SK-N-MC (cell line): ENCODE results near the gene STK11IP.
A peak's percentile ranks its signal among the peaks of the same experiment; 100 is the strongest.
"Not testable (repeated sequence)": the region's sequence is repeated elsewhere in the genome, so short reads cannot be mapped to it uniquely, and the experiment has no call there.

Experiments used
- DNase-seq: peaks from one replicate; pipeline ENCODE4 v3.0.0-alpha.2; 2011; ENCODE audit warnings: low read depth, low spot score
- H3K27ac ChIP-seq: fragments of 200-600 bp; sonication (generic); 2 replicates; pipeline ENCODE4 v1.5.1; 2016; ENCODE audit warnings: mixed run types
- H3K36me3 ChIP-seq: fragments of 200-600 bp; sonication (generic); 2 replicates; pipeline ENCODE4 v1.6.1; 2017; ENCODE audit warnings: antibody characterized with exemption, low read length, mixed read lengths; ENCODE audit not compliant: insufficient read depth
- H3K4me3 ChIP-seq: fragments of 200-600 bp; sonication (generic); 2 replicates; pipeline ENCODE4 v1.5.1; 2016
- H3K9ac ChIP-seq: fragments of 200-600 bp; sonication (generic); 2 replicates; pipeline ENCODE4 v1.8.0; 2017; ENCODE audit warnings: mixed run types, mixed read lengths; ENCODE audit not compliant: insufficient read length
- H3K9me3 ChIP-seq: fragments of 200-600 bp; sonication (generic); 2 replicates; pipeline ENCODE4 v1.6.1; 2017; ENCODE audit warnings: low read depth, mild to moderate bottlenecking, antibody characterized with exemption, low read length, moderate library complexity, mixed read lengths
- EZH2 ChIP-seq: fragments of 200-600 bp; sonication (generic); IDR thresholded peaks from one replicate; pipeline ENCODE4 v1.6.1; 2017; ENCODE audit warnings: antibody characterized with exemption
- FOXP2 ChIP-seq: optimal IDR thresholded peaks from 2 replicates; pipeline ENCODE3; 2011; ENCODE audit warnings: mild to moderate bottlenecking, moderate library complexity; ENCODE audit not compliant: insufficient read depth; ENCODE audit errors: extremely low read length, control extremely low read depth
- POLR2AphosphoS5 ChIP-seq: IDR thresholded peaks from 2 replicates; pipeline ENCODE4 v1.6.1; 2012; ENCODE audit warnings: mild to moderate bottlenecking, low read depth, low read length, borderline replicate concordance

Gene STK11IP

GRCh38 chr2:219645631-219646527, 48.2 kb downstream of the STK11IP start:
- no peak for DNase-seq
- Histone ChIP-seq H3K36me3 (no peaks in the 10 kb centered on the region), H3K4me3 (no peak overlapping the region), H3K9ac (no peak overlapping the region), H3K9me3 (no peaks in the 10 kb centered on the region), H3K27ac (peak overlapping the region; percentile 22; the same call in 1 of the 2 replicates)
- TF ChIP-seq EZH2 (no peak), POLR2AphosphoS5 (no peak), FOXP2 (no peak)

DNA sequence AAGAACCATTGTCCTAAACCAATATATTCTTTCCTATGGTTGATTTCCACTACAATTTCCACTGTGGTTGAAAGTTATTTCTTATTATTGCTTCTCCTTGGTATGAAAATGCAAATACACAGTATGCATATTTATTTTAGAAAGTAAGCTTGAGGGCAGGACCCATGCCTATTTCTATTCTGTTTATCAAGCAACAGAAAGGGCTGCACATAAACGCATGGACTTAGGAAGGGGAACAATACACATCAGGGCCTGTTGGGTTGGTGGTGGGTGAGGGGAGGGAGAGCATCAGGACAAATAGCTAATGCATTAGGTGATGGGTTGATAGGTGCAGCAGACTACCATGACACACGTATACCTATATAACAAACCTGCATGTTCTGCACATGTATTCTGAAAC, 50.5 kb downstream of the STK11IP start:
- Histone ChIP-seq H3K36me3 (no peaks in the 10 kb centered on the region), H3K9me3 (no peaks in the 10 kb centered on the region), H3K9ac (no peak overlapping the region), H3K4me3 (no peak overlapping the region), H3K27ac (no peak overlapping the region)
- TF ChIP-seq POLR2AphosphoS5: no peak
- no peak for TF ChIP-seq EZH2
- no peak for TF ChIP-seq FOXP2
- no peak for DNase-seq

GRCh38 chr2:219648963-219649362, 51.3 kb downstream of the STK11IP start:
- Histone ChIP-seq H3K36me3 (no peaks in the 10 kb centered on the region), H3K9me3 (no peaks in the 10 kb centered on the region), H3K27ac (no peak overlapping the region), H3K9ac (no peak overlapping the region), H3K4me3 (no peak overlapping the region)
- no peak for TF ChIP-seq EZH2
- TF ChIP-seq FOXP2: no peak
- TF ChIP-seq POLR2AphosphoS5: no peak
- no peak for DNase-seq

DNA sequence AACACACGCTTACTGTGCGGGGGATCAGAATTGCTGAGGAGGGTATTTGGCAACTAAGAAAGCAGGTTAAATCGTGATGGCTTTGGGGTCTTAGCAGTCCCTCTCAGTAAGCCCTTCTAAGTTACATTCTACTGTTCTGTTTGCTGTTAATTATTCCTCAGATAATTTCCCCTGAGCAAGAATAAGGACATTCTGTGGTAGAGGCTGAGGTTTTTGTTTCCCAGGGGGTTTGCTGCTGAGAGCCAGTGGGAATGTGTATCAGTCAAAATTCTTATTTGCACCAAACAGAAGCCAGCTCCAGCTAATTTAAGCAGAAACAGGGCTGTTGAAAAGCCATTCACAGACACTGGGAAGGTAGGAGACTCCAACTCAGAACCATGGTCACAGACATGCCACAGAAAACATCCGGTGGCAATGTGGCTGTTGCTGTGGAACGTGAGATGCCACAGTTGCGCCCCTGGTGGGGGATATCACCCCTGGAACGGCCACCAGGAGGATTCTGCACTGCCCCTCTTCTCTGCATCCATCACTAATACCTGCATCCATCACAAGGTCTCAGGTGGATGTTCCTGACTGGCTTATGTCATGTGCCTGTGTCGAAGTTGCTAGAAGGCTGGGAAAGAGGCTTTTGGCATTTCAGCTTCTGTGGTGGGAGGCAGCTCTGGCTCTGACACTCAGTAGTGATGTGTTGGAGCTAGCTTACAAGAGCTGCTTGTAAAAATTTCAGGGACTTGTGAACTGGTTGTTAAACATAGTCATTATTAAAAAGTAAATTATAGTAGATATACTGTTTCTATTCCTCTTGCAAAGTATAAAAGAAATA, 53.0 kb downstream of the STK11IP start:
- DNase-seq: no peak

GRCh38 chr2:219651656-219652055, 54.0 kb downstream of the STK11IP start:
- not testable (repeated sequence) for H3K27ac ChIP-seq, H3K9ac ChIP-seq, DNase-seq, H3K9me3 ChIP-seq, H3K4me3 ChIP-seq, H3K36me3 ChIP-seq

More for the DNA sequence above, 53.0 kb downstream of the STK11IP start:
- H3K36me3 ChIP-seq: no peaks in the 10 kb centered on the region
- TF ChIP-seq POLR2AphosphoS5 (no peak), EZH2 (no peak), FOXP2 (no peak)
- H3K9ac ChIP-seq: no peak overlapping the region
- no peak overlapping the region for H3K4me3 ChIP-seq
- H3K9me3 ChIP-seq: no peaks in the 10 kb centered on the region
- no peak overlapping the region for H3K27ac ChIP-seq

DNA sequence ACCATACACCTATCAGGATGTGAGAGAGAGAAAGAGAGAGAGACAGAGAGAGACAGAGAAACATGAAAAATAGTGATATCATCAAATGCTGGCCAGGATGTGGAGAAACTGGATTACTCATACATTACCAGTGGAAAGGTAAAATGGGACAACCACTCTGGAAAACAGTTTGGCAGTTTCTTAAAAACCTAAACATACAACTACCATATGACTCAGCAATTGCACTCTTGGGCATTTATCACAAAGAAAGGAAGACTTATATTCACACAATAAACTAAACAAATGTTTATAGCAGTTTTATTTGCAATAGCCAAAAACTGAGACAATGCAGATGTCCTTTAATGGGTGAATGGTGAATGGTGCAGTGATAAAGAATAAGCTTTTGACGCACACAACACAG, 58.9 kb downstream of the STK11IP start:
- no peak overlapping the region for H3K9ac ChIP-seq
- no peak overlapping the region for H3K4me3 ChIP-seq
- H3K36me3 ChIP-seq: no peaks in the 10 kb centered on the region
- H3K9me3 ChIP-seq: no peaks in the 10 kb centered on the region; the same call in 1 of the 2 replicates
- DNase-seq: no peak
- no peak for TF ChIP-seq POLR2AphosphoS5
- no peak for TF ChIP-seq EZH2
- TF ChIP-seq FOXP2: no peak
- H3K27ac ChIP-seq: no peak overlapping the region

DNA sequence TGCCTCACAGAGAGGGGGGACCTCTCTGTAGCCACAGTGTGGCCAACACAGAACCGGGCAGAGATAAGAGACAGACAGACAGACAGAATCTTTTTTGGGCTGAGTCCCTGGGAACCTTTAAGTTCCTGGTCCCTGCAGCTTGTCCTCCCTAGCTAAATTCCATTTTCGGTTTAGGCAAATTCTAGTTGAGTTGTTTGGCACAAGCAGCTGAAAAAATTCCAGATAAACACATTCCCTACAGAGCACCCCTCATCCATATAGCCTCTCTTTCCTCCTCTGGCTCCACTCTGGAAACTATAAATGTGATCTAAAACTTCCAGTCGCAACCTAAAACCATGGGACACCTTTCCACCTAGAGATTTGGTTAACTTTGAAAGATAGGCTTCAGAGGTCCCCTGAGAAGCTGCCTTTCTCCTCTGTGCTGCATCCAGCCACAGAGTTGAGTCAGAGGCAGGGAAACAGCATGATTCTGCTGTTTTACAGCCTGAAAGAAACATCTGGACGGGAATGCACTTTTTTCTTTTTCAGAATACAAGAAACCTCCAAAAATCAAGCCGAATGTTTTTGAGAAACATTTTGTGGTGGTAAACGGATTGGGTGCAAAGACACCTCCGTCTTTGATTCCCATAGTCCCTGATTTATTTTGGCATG, 60.7 kb downstream of the STK11IP start:
- Histone ChIP-seq H3K4me3 (no peak overlapping the region), H3K27ac (no peak overlapping the region), H3K9ac (no peak overlapping the region), H3K36me3 (no peaks in the 10 kb centered on the region), H3K9me3 (no peaks in the 10 kb centered on the region; the same call in 1 of the 2 replicates)
- no peak for TF ChIP-seq POLR2AphosphoS5
- TF ChIP-seq EZH2: no peak
- no peak for TF ChIP-seq FOXP2
- DNase-seq: no peak

DNA sequence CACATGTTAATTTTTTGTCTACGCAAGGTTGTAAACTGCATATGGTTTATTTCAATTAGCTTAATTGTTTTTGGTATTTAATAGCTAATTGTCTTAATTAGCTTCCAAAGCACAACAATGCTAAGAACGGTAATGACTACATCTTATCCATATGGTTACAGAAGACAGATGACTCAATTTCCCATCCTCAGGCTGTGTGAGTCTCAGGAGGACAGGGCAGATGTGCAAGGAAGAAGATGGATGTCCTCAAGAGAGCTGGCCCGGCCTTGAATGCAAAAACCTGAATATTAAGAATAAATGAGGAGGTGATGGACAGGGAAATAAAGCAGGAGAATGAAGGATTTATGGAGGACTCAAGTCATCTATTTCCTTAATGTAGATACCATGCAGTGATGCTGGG, 61.2 kb downstream of the STK11IP start:
- H3K4me3 ChIP-seq: no peak overlapping the region
- no peak for TF ChIP-seq FOXP2

More for the DNA sequence above, 61.2 kb downstream of the STK11IP start:
- DNase-seq: no peak
- no peaks in the 10 kb centered on the region; the same call in 1 of the 2 replicates for H3K9me3 ChIP-seq
- no peak overlapping the region for H3K9ac ChIP-seq
- no peaks in the 10 kb centered on the region for H3K36me3 ChIP-seq
- H3K27ac ChIP-seq: no peak overlapping the region
